IPS-18a (cell line): Measurements from ENCODE around the gene PRPF31.
A peak's percentile ranks its signal among the peaks of the same experiment; 100 is the strongest.

Experiments used
- H3K27ac ChIP-seq: one replicate; pipeline ENCODE4 v1.5.1; 2013; ENCODE audit warnings: low read length
- H3K27me3 ChIP-seq: one replicate; pipeline ENCODE4 v1.6.1; 2013; ENCODE audit warnings: mild to moderate bottlenecking, low read length; ENCODE audit not compliant: control insufficient read depth, insufficient read depth
- H3K36me3 ChIP-seq: one replicate; pipeline ENCODE4 v1.6.1; 2013; ENCODE audit warnings: low read depth, low read length; ENCODE audit not compliant: control insufficient read depth
- H3K4me1 ChIP-seq: one replicate; pipeline ENCODE4 v1.6.1; 2013; ENCODE audit warnings: low read depth, low read length; ENCODE audit not compliant: control insufficient read depth
- H3K4me3 ChIP-seq: one replicate; pipeline ENCODE4 v1.5.1; 2013; ENCODE audit warnings: low read length
- H3K9ac ChIP-seq: one replicate; pipeline ENCODE4 v1.6.1; 2013; ENCODE audit warnings: mild to moderate bottlenecking, low read length, moderate library complexity
- H3K9me3 ChIP-seq: one replicate; pipeline ENCODE4 v1.6.1; 2013; ENCODE audit warnings: low read depth, low read length; ENCODE audit not compliant: control insufficient read depth

Gene PRPF31

DNA sequence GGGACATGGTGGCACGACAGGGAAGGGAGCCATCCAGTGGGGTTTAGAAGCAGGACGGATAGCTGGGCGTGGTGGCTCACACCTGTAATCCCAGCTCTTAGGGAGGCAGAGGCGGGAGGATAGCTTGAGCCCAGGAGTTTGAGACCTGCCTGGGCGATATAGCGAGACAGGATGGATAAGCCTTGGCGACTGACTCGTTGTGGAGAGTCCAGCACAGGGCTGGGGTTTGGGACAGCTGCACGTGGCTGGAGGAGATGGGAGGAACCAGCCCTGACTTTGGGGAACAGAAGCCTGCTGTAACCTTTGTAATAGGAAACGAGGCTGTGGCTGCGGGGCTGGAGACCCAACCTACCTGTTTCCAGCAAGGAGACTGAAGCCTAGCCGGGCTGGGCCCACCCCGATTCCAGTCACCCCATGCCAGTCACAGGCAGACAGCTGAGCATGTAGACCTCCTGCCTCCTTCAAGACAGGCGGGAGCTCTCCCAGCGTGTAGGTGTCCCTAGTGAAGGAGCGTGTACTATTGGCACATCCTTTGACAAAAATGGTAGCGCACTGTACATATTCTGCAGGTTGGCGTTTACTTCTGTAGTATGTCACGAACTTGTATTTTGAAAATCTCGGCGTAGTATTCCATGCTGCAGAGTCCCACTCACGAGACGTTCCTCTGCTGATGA is 35.9 kb downstream of the PRPF31 start:
- no peaks in the 10 kb centered on the region for H3K9me3 ChIP-seq
- no peaks in the 10 kb centered on the region for H3K27me3 ChIP-seq
- H3K9ac ChIP-seq = no peak overlapping the region
- H3K4me3 ChIP-seq = no peak overlapping the region
- H3K4me1 ChIP-seq = no peaks in the 10 kb centered on the region
- peaks cover 88% of the 10 kb centered on the region for H3K36me3 ChIP-seq
- H3K27ac ChIP-seq = no peak overlapping the region

DNA sequence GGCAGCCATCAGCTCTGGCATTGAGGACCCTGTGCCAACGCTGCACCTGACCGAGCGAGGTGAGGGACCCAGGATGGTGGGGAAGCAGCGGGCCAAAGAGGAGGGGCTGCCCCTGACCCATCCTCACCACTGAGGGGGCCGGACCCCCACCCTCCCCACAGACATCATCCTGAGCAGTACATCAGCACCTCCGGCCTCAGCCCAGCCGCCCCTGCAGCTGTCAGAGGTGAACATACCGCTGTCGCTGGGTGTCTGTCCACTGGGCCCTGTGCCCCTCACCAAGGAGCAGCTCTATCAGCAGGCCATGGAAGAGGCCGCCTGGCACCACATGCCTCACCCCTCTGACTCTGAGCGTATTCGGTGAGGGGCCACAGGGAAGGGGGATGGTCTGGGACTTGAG is 36.7 kb downstream of the PRPF31 start:
- H3K9me3 ChIP-seq = no peaks in the 10 kb centered on the region
- H3K27me3 ChIP-seq = no peaks in the 10 kb centered on the region
- no peak overlapping the region for H3K9ac ChIP-seq
- no peak overlapping the region for H3K27ac ChIP-seq
- H3K4me1 ChIP-seq = no peaks in the 10 kb centered on the region
- H3K36me3 ChIP-seq = peaks cover 87% of the 10 kb centered on the region
- no peak overlapping the region for H3K4me3 ChIP-seq

DNA sequence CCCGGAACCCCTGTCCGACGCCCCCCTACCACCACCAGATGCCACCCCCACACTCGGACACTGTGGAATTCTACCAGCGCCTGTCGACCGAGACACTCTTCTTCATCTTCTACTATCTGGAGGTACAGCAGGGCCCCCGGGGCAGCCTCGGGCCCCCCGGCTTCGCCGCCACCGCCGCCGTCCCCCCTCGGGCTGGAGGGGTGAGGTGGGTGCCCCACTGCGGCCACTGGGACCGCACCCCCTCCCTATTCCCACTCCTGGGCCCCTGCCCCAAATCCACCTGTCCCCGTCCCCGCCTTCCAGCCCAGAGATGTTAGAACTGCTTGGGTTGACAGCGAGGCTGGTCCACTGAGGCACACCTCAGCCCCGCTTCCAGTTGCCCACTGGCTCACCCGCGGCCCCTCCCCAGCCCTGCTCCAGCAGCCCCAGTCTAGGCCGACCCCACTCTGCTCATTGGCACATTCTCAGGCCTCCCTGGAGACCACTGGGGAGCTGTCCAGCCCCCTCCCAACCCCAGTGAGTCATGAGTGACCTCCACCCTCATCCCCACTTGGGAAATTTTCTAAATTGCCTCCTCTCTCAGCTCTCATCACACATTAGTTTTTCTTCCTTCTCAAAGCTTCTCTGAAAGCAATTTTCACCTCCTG is 37.4 kb downstream of the PRPF31 start:
- H3K4me1 ChIP-seq = no peaks in the 10 kb centered on the region
- no peak overlapping the region for H3K9ac ChIP-seq
- peaks cover 80% of the 10 kb centered on the region for H3K36me3 ChIP-seq
- H3K27ac ChIP-seq = no peak overlapping the region
- H3K4me3 ChIP-seq = no peak overlapping the region
- no peaks in the 10 kb centered on the region for H3K27me3 ChIP-seq
- H3K9me3 ChIP-seq = no peaks in the 10 kb centered on the region

DNA sequence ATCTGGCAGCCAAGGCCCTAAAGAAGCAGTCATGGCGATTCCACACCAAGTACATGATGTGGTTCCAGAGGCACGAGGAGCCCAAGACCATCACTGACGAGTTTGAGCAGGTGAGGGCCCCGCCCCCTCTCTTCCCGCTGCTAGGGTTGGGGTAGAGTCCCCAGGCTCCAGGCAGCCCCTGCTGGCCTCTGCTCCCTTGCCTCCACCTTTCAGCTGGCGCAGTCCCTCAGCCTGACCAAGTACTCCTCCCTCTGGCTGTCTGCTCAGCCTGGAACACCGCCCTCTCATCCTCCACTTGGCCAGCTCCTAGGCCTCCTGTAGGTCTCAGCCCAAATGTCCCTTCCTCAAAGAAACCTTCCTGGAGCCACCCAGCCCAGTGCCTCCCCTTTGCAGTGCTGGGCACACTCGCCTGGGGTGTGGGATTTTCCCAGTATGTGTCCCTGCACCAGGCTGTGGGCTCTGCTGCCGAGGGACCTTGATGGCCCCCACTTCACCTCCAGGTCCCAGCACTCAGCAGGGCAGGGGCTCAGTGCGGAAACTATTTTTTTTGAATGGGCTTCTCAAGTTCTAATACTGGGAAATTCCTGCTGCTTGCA is 38.3 kb downstream of the PRPF31 start:
- Histone ChIP-seq H3K4me1 (peaks cover 3% of the 10 kb centered on the region), H3K36me3 (peaks cover 76% of the 10 kb centered on the region), H3K9ac (no peak overlapping the region)

GRCh38 chr19:54154603-54155345 is 39.2 kb downstream of the PRPF31 start:
- peaks cover 67% of the 10 kb centered on the region for H3K36me3 ChIP-seq
- no peak overlapping the region for H3K9ac ChIP-seq
- peaks cover 3% of the 10 kb centered on the region for H3K4me1 ChIP-seq
- no peaks in the 10 kb centered on the region for H3K9me3 ChIP-seq
- H3K27me3 ChIP-seq = no peaks in the 10 kb centered on the region
- no peak overlapping the region for H3K27ac ChIP-seq
- no peak overlapping the region for H3K4me3 ChIP-seq

More for the DNA sequence above, 38.3 kb downstream of the PRPF31 start:
- Histone ChIP-seq H3K27me3 (no peaks in the 10 kb centered on the region), H3K27ac (no peak overlapping the region), H3K4me3 (no peak overlapping the region), H3K9me3 (no peaks in the 10 kb centered on the region)

- Histone ChIP-seq H3K27me3 (no peaks in the 10 kb centered on the region), H3K4me1 (peaks cover 3% of the 10 kb centered on the region), H3K9ac (no peak overlapping the region), H3K9me3 (no peaks in the 10 kb centered on the region), H3K27ac (no peak overlapping the region), H3K36me3 (peaks cover 58% of the 10 kb centered on the region), H3K4me3 (no peak overlapping the region)
Measured at GRCh38 chr19:54155694-54156093, 40.1 kb downstream of the PRPF31 start.

DNA sequence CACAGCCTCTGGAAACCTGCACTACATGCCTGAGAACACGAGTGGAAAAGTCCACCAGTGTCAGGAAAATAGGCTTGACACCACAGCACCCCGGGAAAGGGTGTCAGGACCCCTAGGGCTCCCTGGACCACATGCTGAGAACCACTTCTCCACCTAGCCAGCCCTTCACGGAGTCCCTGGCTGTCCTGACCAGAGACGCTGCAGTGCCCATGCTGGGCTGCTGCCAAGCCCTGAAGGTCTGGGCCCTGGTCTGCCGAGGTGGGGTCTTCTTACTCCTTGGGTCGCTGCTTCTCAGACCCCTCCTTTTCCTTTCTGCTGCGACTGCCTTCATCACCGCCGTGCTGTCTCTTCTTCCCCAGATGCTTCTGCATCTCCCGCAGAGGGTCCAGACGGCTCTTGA is 40.9 kb downstream of the PRPF31 start:
- H3K9ac ChIP-seq = no peak overlapping the region
- no peaks in the 10 kb centered on the region for H3K9me3 ChIP-seq
- H3K27ac ChIP-seq = no peak overlapping the region
- H3K36me3 ChIP-seq = peaks cover 52% of the 10 kb centered on the region
- peaks cover 3% of the 10 kb centered on the region for H3K4me1 ChIP-seq
- no peak overlapping the region for H3K4me3 ChIP-seq
- no peaks in the 10 kb centered on the region for H3K27me3 ChIP-seq

DNA sequence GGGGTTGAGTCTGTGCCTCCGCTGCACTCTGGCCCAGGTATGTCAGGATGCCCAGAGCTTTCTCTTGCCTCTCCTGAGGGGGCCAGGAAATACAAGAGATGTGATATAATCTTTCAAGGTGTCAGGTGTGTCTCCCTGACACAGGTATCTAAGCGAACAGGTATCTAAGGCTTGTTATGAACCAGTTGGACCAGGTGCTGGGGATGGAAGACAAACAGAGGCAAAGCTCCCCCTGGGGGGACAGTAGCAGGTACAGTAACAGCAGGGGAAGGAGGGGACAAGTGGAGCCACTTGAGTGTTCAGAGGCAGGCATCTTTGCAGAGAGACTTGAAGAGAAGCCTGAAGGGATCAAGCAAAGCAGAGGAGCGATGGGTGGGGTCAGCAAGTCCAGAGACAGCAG is 41.4 kb downstream of the PRPF31 start:
- Histone ChIP-seq H3K9ac (no peak overlapping the region), H3K9me3 (no peaks in the 10 kb centered on the region), H3K27ac (no peak overlapping the region), H3K27me3 (no peaks in the 10 kb centered on the region), H3K4me3 (no peak overlapping the region), H3K36me3 (peaks cover 47% of the 10 kb centered on the region), H3K4me1 (peaks cover 3% of the 10 kb centered on the region)

- peak overlapping the region; percentile 78 for H3K4me3 ChIP-seq
- peak overlapping the region; percentile 5 for H3K27ac ChIP-seq
- peaks cover 28% of the 10 kb centered on the region for H3K36me3 ChIP-seq
- peaks cover 3% of the 10 kb centered on the region for H3K4me1 ChIP-seq
- H3K27me3 ChIP-seq = peaks cover 11% of the 10 kb centered on the region
- no peaks in the 10 kb centered on the region for H3K9me3 ChIP-seq
- H3K9ac ChIP-seq = peak overlapping the region; percentile 55
Measured at GRCh38 chr19:54158812-54159351, 43.3 kb downstream of the PRPF31 start.

- Histone ChIP-seq H3K9me3 (no peaks in the 10 kb centered on the region), H3K36me3 (peaks cover 21% of the 10 kb centered on the region), H3K27me3 (peaks cover 11% of the 10 kb centered on the region), H3K27ac (peak within 1 kb of the TSS; percentile 5), H3K4me3 (peak within 1 kb of the TSS; percentile 78), H3K4me1 (peaks cover 3% of the 10 kb centered on the region), H3K9ac (peak within 1 kb of the TSS; percentile 55)
Measured at GRCh38 chr19:54159352-54160181, 44.0 kb downstream of the PRPF31 start, which contains the start of gene LENG1. Gene LENG1, minus strand, starts transcription at chr19:54159721. Its CDS starts 26 bp downstream, at chr19:54159695.
